HK-2 (cell line): ENCODE results near the gene FANCM.

Source experiments
- DNase-seq: peaks from one replicate; pipeline ENCODE4 v3.0.0-alpha.2; 2018; ENCODE audit not compliant: unreplicated experiment

Gene FANCM

GRCh38 chr14:45242706-45243105 is 107.0 kb downstream of the FANCM start:
- DNase-seq, result no peak

- no peak for DNase-seq
Measured at GRCh38 chr14:45246151-45246550, 110.4 kb downstream of the FANCM start.

- no peak for DNase-seq
Measured at GRCh38 chr14:45246691-45247090, 111.0 kb downstream of the FANCM start.

- DNase-seq, result no peak
Measured at GRCh38 chr14:45247427-45247826, 111.7 kb downstream of the FANCM start.

- DNase-seq, result no peak
Measured at GRCh38 chr14:45249856-45250575, 114.3 kb downstream of the FANCM start.
